K562 (cell line): ENCODE measurements around the gene TANC1. TPM values are rescaled to one million over a fixed set of nuclear protein-coding genes. Genes with fewer than 3 reads are reported as not detected.

ENCODE experiments used
- ATAC-seq: fragments of 200-7000 bp; cut with Tn5 transposase; 3 replicates; pipeline ENCODE4 v1.9.1; 2020; ENCODE audit warnings: moderate library complexity
- BruUV-seq: library from RNA; stranded (reverse); fragments of 400-500 nt; replicated peaks from 2 replicates; lab custom pipeline; 2021; lab: Mats Ljungman, UMichigan
- CTCF ChIA-PET: fragments of 300-600 bp; formaldehyde crosslinking; extraction: SDS; loops from one replicate; lab custom pipeline; 2021; ENCODE audit warnings: low intra/inter-chr PET ratio; lab: Yijun Ruan, JAX
- POLR2A ChIA-PET: fragments of 300-600, 350-650 bp; sonication (Branson Sonifier 250); formaldehyde crosslinking; extraction: SDS; loops from one replicate; lab custom pipeline; 2021; ENCODE audit warnings: antibody characterized with exemption, inconsistent platforms; lab: Yijun Ruan, JAX
- DNase-seq, 4 experiments: peaks; one replicate each; pipeline versions ENCODE4 v3.0.0 to v3.0.0-alpha.2; 2011 to 2018; ENCODE audit warnings: low spot score in 3 of 4, mixed read lengths in 3 of 4; ENCODE audit errors: extremely low read depth in 1 of 4
- FAIRE-seq: peaks from 2 replicates; lab custom pipeline; 2011; peaks lifted over from hg19 to GRCh38; lab: Jason Lieb, UNC
- H2AFZ ChIP-seq: 2 replicates; pipeline ENCODE4 v1.6.0; 2011; ENCODE audit warnings: low read depth, low read length, control low read depth, inconsistent platforms
- H3K27ac ChIP-seq: fragments of 200-600 bp; 3 replicates; pipeline ENCODE4 v1.8.0; 2011; ENCODE audit warnings: low read depth, mild to moderate bottlenecking, control low read depth, inconsistent platforms, low read length, moderate library complexity, mixed read lengths; ENCODE audit errors: extremely low read depth
- H3K27me3 ChIP-seq, 2 experiments: fragments of 300-600 bp in 1 of 2; 2 replicates in 1 of 2; 3 replicates in 1 of 2; pipeline versions ENCODE4 v1.6.0 to v1.8.0; 2011; ENCODE audit warnings: inconsistent platforms in 2 of 2, low read length in 2 of 2, mild to moderate bottlenecking in 1 of 2, mixed read lengths in 1 of 2, moderate library complexity in 1 of 2; ENCODE audit not compliant: control insufficient read depth in 2 of 2, insufficient read depth in 2 of 2
- H3K36me3 ChIP-seq: fragments of 300-600 bp; 3 replicates; pipeline ENCODE4 v1.8.0; 2011; ENCODE audit warnings: mild to moderate bottlenecking, low read length, inconsistent platforms; ENCODE audit not compliant: control insufficient read depth, insufficient read depth
- H3K4me1 ChIP-seq, 2 experiments: fragments of 200-600 bp in 1 of 2; replicated peaks in 1 of 2; 2 replicates in 1 of 2; 3 replicates in 1 of 2; pipeline versions ENCODE4 v1.5.1 to v1.8.0; 2011; ENCODE audit warnings: inconsistent platforms in 2 of 2, low read length in 2 of 2, mild to moderate bottlenecking in 1 of 2, mixed read lengths in 1 of 2, moderate library complexity in 1 of 2; ENCODE audit not compliant: control insufficient read depth in 2 of 2, insufficient read depth in 2 of 2
- H3K4me2 ChIP-seq: 2 replicates; pipeline ENCODE4 v1.6.1; 2011; ENCODE audit warnings: low read length, control low read depth, inconsistent platforms, mixed read lengths; ENCODE audit not compliant: insufficient read depth
- H3K4me3 ChIP-seq: fragments of 200-600 bp; sonication (generic), shearing (Covaris generic); 2 replicates; pipeline ENCODE4 v1.5.1; 2016; ENCODE audit warnings: control low read depth, inconsistent platforms
- H3K79me2 ChIP-seq: fragments of 200-600 bp; 3 replicates; pipeline ENCODE4 v1.8.0; 2011; ENCODE audit warnings: low read length, inconsistent platforms; ENCODE audit not compliant: control insufficient read depth, insufficient read depth
- H3K9ac ChIP-seq, 2 experiments: 2 replicates each; pipeline versions ENCODE4 v1.6.0 to v1.6.1; 2011; ENCODE audit warnings: low read depth in 2 of 2, low read length in 2 of 2, control low read depth in 1 of 2, inconsistent platforms in 1 of 2, mild to moderate bottlenecking in 1 of 2, mixed read lengths in 1 of 2; ENCODE audit not compliant: insufficient read depth in 1 of 2
- H3K9me1 ChIP-seq: one replicate; pipeline ENCODE4 v1.6.0; 2011; ENCODE audit warnings: inconsistent platforms, mild to moderate bottlenecking, low read length, moderate library complexity; ENCODE audit not compliant: control insufficient read depth, insufficient read depth
- H3K9me3 ChIP-seq: replicated peaks from 2 replicates; pipeline ENCODE4 v1.5.1; 2011; ENCODE audit warnings: low read depth, low read length, inconsistent platforms; ENCODE audit not compliant: control insufficient read depth, insufficient read depth
- H4K20me1 ChIP-seq: replicated peaks from 2 replicates; pipeline ENCODE4 v1.6.1; 2011; ENCODE audit warnings: low read length, inconsistent platforms, mixed read lengths; ENCODE audit not compliant: control insufficient read depth, insufficient read depth
- E2F4 ChIP-seq: sonication (generic); formaldehyde crosslinking; IDR thresholded peaks from 2 replicates; pipeline ENCODE4 v1.8.0; 2022; ENCODE audit warnings: mild to moderate bottlenecking, low read depth, missing genetic modification reagents
- ESRRA ChIP-seq: fragments of 450-650 bp; IDR thresholded peaks from 2 replicates; pipeline ENCODE4 v1.6.1; 2014; ENCODE audit warnings: low read depth, mild to moderate bottlenecking, moderate library complexity, borderline replicate concordance
- HOMEZ ChIP-seq: fragments of 250-450 bp; sonication (Bioruptor Pico); IDR thresholded peaks from 2 replicates; pipeline ENCODE4 v1.4.0; 2020; ENCODE audit warnings: mild to moderate bottlenecking, moderate library complexity
- ILF3 ChIP-seq: fragments of 450-650 bp; IDR thresholded peaks from 2 replicates; pipeline ENCODE4 v1.6.1; 2018; ENCODE audit warnings: antibody characterized with exemption, mild to moderate bottlenecking, moderate library complexity, borderline replicate concordance
- MTA3 ChIP-seq: fragments of 450-650 bp; formaldehyde crosslinking; IDR thresholded peaks from 2 replicates; pipeline ENCODE4 v1.6.1; 2017; ENCODE audit warnings: mild to moderate bottlenecking, borderline replicate concordance
- PCBP1 ChIP-seq: fragments of 200-400 bp; formaldehyde crosslinking; IDR thresholded peaks from 2 replicates; pipeline ENCODE4 v1.6.1; 2018; ENCODE audit warnings: mild to moderate bottlenecking, low read depth, low read length; ENCODE audit not compliant: poor library complexity, severe bottlenecking
- TCF7L2 ChIP-seq: fragments of 150-350 bp; IDR thresholded peaks from 2 replicates; pipeline ENCODE4 v1.6.1; 2016; ENCODE audit warnings: low read depth, mild to moderate bottlenecking, low read length, moderate library complexity
- ZBTB40 ChIP-seq, 2 experiments: fragments of 450-650 bp in 1 of 2; sonication (generic) in 1 of 2; formaldehyde crosslinking in 1 of 2; IDR thresholded peaks; 2 replicates each; pipeline versions ENCODE4 v1.7.1 to v1.9.0; 2016 to 2022; ENCODE audit warnings: inconsistent platforms in 1 of 2, mild to moderate bottlenecking in 1 of 2, missing genetic modification reagents in 1 of 2
- in situ Hi-C: fragments of 300-500 bp; cut with MboI; formaldehyde crosslinking; loops from 4 replicates; pipeline ENCODE4 v1.15.0; 2018; ENCODE audit warnings: inconsistent platforms, mixed read lengths
- intact Hi-C: fragments of 100-400 bp; cut with micrococcal nuclease; formaldehyde crosslinking; loops from 2 replicates; pipeline ENCODE4 v1.14.2; 2022
- polyA plus RNA-seq, 8 experiments: library from polyadenylated mRNA; depleted of rRNA in 4 of 8; stranded (reverse) in 5 of 8; unstranded in 3 of 8; fragments of >200 nt; fragmentation: Nextera tagmentation in 2 of 8; fragmentation: Illumina TruSeq in 1 of 8; extraction: Ambion mirVana in 2 of 8; extraction: Trizol in 1 of 8; gene quantifications; 2 replicates each; pipeline versions ENCODE4 v1.2.1 to v1.2.3, GENCODE V29; 2011 to 2014; ENCODE audit warnings: inconsistent platforms in 1 of 8, missing spikeins in 1 of 8
- total RNA-seq, 7 experiments: library from RNA; depleted of rRNA in 6 of 7; stranded (reverse); fragments of >200 nt in 6 of 7; fragmentation: Illumina TruSeq in 2 of 7; extraction: Trizol in 2 of 7; gene quantifications; 2 replicates each; pipeline versions ENCODE4 v1.2.1 to v1.2.3, GENCODE V29; 2011 to 2021; ENCODE audit warnings: low replicate concordance in 1 of 7

The TANC1 gene
- total and polyA plus RNA-seq, 9 of the 15 experiments (the other 6 are each of a cell fraction or from before 2014, with no cell fraction given): under 0.01 to 0.20 (median 0.07) TPM; not detected in 1

- Histone ChIP-seq H3K9me3 (no peaks in the 10 kb centered on the region), H3K9ac (no peak overlapping the region), H3K4me1 (no peaks in the 10 kb centered on the region), H2AFZ (no peak overlapping the region), H4K20me1 (no peaks in the 10 kb centered on the region), H3K79me2 (no peaks in the 10 kb centered on the region), H3K9me1 (no peaks in the 10 kb centered on the region), H3K27ac (no peak overlapping the region), H3K36me3 (no peaks in the 10 kb centered on the region), H3K27me3 (peaks cover 2 to 7% of the 10 kb centered on the region in 2 experiments; a peak in 3 of 5 replicates), H3K4me2 (no peak overlapping the region), H3K4me3 (no peak overlapping the region)
- FAIRE-seq: no peak
- in situ Hi-C loops (no loop called here), intact Hi-C loops (no loop called here)
- CTCF ChIA-PET: no interaction called here
- ATAC-seq: no peak
- POLR2A ChIA-PET: interaction anchor here (1.2 kb wide), 1 partner anchor 9 kb away, joined by 3 read pairs; no protein-coding TSS in a partner anchor
- BruUV-seq: no TSS peak
- no peak for DNase-seq
- TF ChIP-seq HOMEZ (CRISPR knock-in tag) (no peak), ZBTB40 (IDR thresholded peaks at IDR 0.05) (no peak), ZBTB40 (CRISPR knock-in tag; IDR thresholded peaks at IDR 0.05) (no peak), PCBP1 (no peak), E2F4 (CRISPR knock-in tag) (no peak), MTA3 (no peak), ILF3 (no peak), TCF7L2 (no peak), ESRRA (no peak)
Observed at GRCh38 chr2:158928965-158929364, 39.5 kb upstream of the TANC1 start.
